Measurements from ENCODE around the gene ECI2. TPM values are rescaled to one million over a fixed set of nuclear protein-coding genes. Genes with fewer than 3 reads are reported as not detected.

ECI2 gene
- 84.4 and 85.1 TPM in 2 replicates for total RNA-seq

- peak within 1 kb of the TSS; percentile 89 for H3K4me3 ChIP-seq (ENCODE audit: low read depth, low read length)
- TF ChIP-seq CTCF (IDR thresholded peaks at IDR 0.05; ENCODE audit: insufficient read depth, low read depth, low read length): no peak
- peak; percentile 61 for DNase-seq (ENCODE audit: low read depth)
Measured at GRCh38 chr6:4134841-4135664, at the start of gene ECI2. TSS of gene ECI2 (minus strand) at chr6:4135575. CDS start at chr6:4135560, 15 bp downstream.

GRCh38 chr6:4180652-4181255 is 45.4 kb upstream of the ECI2 start:
- DNase-seq (ENCODE audit: low read depth): peak; percentile 41
- no peak for TF ChIP-seq CTCF (IDR thresholded peaks at IDR 0.05; ENCODE audit: insufficient read depth, low read depth, low read length)
- no peak overlapping the region for H3K4me3 ChIP-seq (ENCODE audit: low read depth, low read length)

- DNase-seq (ENCODE audit: low read depth): no peak
- TF ChIP-seq CTCF (IDR thresholded peaks at IDR 0.05; ENCODE audit: insufficient read depth, low read depth, low read length): no peak
- no peak overlapping the region for H3K4me3 ChIP-seq (ENCODE audit: low read depth, low read length)
Measured at GRCh38 chr6:4179960-4180651, 44.7 kb upstream of the ECI2 start.

- TF ChIP-seq CTCF (IDR thresholded peaks at IDR 0.05; ENCODE audit: insufficient read depth, low read depth, low read length): no peak
- no peak for DNase-seq (ENCODE audit: low read depth)
- no peak overlapping the region for H3K4me3 ChIP-seq (ENCODE audit: low read depth, low read length)
Measured at GRCh38 chr6:4178737-4179333, 43.5 kb upstream of the ECI2 start.

GRCh38 chr6:4176907-4177306 is 41.5 kb upstream of the ECI2 start:
- H3K4me3 ChIP-seq (ENCODE audit: low read depth, low read length): no peak overlapping the region
- no peak for DNase-seq (ENCODE audit: low read depth)
- no peak for TF ChIP-seq CTCF (IDR thresholded peaks at IDR 0.05; ENCODE audit: insufficient read depth, low read depth, low read length)

GRCh38 chr6:4174042-4174441 is 38.7 kb upstream of the ECI2 start:
- DNase-seq (ENCODE audit: low read depth): no peak
- no peak for TF ChIP-seq CTCF (IDR thresholded peaks at IDR 0.05; ENCODE audit: insufficient read depth, low read depth, low read length)

More at GRCh38 chr6:4174042-4174441, 38.7 kb upstream of the ECI2 start:
- H3K4me3 ChIP-seq (ENCODE audit: low read depth, low read length): no peak overlapping the region

All from fibroblast of villous mesenchyme (primary cell).